ENCODE measurements around the gene MINDY1.

- TF ChIP-seq, protein P1, sequence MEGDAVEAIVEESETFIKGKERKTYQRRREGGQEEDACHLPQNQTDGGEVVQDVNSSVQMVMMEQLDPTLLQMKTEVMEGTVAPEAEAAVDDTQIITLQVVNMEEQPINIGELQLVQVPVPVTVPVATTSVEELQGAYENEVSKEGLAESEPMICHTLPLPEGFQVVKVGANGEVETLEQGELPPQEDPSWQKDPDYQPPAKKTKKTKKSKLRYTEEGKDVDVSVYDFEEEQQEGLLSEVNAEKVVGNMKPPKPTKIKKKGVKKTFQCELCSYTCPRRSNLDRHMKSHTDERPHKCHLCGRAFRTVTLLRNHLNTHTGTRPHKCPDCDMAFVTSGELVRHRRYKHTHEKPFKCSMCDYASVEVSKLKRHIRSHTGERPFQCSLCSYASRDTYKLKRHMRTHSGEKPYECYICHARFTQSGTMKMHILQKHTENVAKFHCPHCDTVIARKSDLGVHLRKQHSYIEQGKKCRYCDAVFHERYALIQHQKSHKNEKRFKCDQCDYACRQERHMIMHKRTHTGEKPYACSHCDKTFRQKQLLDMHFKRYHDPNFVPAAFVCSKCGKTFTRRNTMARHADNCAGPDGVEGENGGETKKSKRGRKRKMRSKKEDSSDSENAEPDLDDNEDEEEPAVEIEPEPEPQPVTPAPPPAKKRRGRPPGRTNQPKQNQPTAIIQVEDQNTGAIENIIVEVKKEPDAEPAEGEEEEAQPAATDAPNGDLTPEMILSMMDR (IDR thresholded peaks at IDR 0.05), result no peak
- TF ChIP-seq EZH2 (IDR thresholded peaks at IDR 0.05; ENCODE audit: borderline replicate concordance, insufficient read depth, low read depth, low read length, poor library complexity, severe bottlenecking), result no peak
These were observed 51.4 kb downstream of the MINDY1 start for GRCh38 chr1:150955280-150955679.

Data from B cell (primary cell).